Fibroblast of upper back skin (primary cell): ENCODE measurements around the gene EXOSC7.
A peak's percentile ranks its signal among the peaks of the same experiment; 100 is the strongest.
"Not testable (repeated sequence)": the region's sequence is repeated elsewhere in the genome, so short reads cannot be mapped to it uniquely, and the experiment has no call there.

ENCODE experiments used
- DNase-seq: peaks from one replicate; pipeline ENCODE4 v3.0.0-alpha.2; 2013

The EXOSC7 gene

DNA sequence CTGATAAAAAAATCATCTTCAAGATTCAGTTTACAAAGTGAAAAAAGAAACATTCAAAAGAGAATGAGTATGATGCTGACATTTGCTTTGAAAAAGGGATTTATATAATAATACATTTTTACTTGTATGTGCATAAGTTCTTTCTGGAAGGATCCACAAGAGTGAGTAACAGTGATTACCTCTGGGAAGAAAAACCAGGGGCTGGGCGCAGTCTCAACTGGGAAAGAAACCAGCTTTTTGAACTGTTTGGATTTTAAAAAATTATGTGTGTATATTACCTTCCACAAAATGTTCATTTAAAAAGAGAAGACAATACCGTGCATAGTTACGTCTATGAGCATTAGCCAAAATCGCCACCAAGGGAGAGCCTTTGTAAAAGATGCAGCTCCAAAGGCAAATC lies 51.4 kb downstream of the EXOSC7 start:
- no peak for DNase-seq

DNA sequence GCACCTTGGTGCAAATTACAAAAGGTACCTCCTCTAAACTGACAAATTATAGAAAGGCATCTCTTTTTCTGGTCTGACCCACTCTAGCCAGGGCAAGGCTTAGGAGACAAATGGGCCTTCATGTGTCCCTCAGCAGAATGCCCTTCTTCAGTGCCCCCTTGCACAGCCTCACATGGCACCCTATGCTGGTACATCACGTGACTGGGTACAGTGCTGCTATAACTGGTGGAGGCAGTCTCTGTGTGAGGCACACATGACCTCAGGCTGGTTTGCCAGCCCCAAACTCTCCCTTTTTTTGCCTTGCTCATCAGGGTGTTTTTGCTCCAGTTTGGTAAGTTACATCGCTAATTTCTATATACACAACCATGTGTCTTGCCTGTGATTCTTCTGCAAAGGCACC lies 53.2 kb downstream of the EXOSC7 start:
- DNase-seq: no peak

DNA sequence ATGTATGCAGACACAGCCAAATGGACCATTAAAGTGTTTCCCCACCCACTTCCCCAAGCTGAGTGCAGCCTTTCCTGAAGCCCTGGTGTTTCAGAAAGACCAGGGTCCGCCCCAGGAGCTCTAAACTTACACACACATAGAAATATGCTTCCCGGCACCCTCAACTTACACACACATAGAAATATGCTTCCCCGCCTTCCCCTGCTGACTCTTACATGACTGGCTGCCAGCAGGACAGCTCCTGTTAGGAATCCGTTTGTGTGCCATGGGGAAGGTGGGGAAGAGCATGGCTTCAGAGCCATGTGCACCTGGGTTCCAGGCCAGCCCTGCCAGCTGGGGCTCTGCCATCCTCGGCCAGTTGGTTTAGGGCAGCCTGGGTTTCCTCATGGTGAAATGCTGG lies 53.6 kb downstream of the EXOSC7 start:
- DNase-seq: peak; percentile 82

DNA sequence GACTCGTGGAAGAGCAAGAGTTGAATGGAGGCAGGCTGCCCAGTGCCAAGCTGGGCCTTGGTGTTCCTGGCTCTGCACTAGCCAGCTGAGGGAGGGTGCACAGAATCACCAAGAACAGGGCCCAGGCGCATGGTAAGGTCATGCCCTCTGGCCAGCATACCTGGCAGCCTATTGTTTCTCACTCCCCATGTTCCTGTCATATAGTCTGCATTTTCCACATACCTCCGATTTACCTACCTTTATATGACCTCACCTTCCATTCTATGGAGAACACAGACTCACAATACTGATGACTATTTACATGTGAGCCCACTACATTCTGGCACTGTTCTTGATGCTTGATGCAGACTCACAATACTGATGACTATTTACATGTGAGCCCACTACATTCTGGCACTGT lies 55.5 kb downstream of the EXOSC7 start:
- no peak for DNase-seq

DNA sequence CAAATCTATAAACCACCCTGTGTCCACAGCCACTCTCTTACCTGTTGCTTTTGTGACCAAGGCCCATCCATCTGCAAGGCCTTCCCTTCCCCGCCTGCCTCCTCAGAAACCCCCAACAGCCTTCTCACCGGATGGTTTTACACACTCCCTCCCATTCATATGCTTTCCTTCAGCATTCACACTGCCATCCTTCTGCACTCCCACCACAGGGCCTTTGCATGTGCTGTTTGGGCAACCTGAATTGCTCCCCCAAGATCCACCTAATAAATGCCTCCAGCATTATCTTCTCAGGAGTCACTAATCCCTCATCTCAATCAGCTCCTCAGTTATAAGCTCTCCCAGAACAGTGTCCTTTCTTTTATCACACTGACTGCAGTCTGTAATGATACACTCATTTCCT lies 56.1 kb downstream of the EXOSC7 start:
- DNase-seq: no peak

DNA sequence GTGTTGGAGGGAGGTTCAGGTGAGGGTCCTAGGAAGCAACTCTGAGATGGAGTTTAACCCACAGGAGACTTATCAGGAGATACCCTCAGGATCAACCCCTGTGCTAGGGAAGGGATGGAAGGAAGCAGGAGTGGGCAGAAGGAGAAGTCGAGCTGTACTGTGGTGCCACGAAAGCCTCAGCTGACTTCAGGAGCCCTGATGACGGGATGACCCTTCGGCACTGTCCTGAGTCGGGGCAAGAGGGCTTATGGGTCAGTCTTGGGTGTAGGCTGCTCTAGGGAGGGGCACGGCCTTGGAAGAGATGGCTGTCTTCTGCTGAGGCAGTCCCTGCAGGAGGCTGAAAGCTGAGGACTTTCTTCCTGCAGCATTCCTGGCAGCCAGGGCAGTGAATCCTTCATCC lies 57.7 kb downstream of the EXOSC7 start:
- DNase-seq: no peak

DNA sequence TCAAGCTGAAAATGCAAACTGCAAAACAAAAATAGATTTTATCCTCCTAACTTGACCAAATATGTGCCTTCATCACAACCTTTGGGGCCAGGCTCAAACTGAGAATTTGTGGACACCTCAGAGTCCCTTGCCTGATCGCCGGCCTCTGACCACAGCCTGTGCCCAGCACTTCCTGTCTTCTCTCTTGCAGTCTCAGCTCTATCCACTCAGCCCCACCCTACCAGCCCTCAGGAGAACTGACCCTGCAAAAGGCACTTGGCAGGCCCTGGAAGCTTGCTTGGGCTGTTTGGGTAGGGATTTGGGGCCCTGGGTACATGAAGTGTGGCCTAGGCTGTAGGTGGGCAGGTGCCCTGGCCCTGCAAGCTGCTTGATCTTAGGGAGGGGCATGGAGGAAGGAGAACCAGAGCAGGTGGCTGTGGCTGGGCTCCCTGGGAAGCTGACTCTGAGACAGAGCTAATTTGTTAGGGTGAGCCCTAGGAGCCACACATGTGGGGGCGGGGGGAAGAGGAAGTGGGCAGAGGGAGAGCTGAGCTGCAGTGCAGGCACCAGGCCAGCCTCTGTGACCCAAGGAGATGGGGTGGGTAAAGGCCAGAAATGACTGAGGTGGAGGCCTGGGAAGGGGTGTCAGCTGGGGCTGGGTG lies 58.7 kb downstream of the EXOSC7 start:
- no peak for DNase-seq

DNA sequence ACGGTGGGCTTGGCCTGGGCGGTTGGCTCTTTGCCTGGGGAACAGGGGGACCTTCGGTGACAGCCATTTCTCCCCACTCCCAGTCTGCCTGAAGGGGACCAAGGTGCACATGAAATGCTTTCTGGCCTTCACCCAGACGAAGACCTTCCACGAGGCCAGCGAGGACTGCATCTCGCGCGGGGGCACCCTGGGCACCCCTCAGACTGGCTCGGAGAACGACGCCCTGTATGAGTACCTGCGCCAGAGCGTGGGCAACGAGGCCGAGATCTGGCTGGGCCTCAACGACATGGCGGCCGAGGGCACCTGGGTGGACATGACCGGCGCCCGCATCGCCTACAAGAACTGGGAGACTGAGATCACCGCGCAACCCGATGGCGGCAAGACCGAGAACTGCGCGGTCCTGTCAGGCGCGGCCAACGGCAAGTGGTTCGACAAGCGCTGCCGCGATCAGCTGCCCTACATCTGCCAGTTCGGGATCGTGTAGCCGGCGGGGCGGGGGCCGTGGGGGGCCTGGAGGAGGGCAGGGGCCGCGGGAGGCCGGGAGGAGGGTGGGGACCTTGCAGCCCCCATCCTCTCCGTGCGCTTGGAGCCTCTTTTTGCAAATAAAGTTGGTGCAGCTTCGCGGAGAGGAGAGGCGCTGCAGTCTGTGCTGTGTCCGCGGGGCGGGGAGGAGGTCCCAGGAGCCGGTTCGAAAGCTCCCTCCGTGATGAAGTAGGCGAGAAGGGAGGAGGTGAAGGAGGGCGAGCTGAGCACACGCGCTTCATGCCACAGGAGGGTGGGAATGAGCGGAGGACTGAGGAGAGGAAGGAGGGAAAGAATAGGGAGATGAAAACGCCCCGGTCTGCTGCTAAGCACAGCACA lies 59.6 kb downstream of the EXOSC7 start:
- peak; percentile 39 for DNase-seq

DNA sequence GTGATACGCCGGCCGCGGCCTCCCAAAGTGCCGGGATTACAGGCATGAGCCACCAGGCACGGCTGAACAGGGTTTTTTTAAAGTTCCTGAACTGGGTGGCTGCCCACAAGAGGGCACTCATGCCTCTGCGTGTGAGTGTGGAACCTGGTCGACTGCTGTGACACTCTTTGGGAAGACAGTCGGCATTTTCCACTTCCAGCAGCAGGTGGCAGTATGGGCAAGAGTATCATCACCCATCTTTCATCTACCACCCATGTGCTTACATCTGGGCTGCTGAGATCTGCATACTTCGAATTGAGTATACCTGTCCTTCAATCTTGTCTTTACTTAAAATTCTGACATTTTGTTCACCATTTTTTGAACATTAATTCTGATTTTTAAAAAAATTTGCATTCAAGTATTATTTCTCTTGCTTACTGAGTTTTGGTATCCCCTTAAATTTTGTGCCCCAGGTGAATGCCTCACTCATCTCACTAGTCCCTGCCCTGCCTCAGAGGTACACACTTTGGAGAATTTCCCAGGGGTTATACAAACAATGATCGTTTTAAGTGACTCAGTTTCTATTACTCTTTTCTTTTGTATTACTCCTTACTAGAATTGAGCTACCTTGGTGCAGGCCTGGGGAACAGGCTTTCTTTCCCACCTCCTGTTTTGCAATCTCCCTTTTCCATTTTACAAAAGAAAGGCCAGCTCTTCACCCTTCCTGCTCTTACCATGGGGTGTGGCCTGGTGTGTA lies 61.8 kb downstream of the EXOSC7 start:
- peak; percentile 93 for DNase-seq

DNA sequence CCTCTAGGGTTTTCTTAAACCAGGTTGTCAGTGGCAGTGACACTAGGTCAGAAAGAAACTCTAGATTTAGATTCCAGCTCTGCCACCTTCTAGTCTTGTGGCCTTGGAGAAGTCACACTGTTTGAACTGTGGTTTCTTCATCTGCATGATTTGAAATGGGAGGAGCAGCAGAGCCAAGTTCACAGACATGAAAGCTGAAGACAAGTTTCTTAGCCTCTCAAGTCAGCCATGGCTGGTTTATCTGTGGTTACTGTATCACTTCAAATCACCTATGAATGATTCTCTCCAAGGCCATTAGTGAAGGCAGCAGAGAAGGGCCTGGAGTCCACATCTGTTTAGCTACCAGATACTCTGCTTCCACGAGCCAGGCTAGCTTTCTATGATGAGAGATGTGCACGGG lies 65.6 kb downstream of the EXOSC7 start:
- no peak for DNase-seq

DNA sequence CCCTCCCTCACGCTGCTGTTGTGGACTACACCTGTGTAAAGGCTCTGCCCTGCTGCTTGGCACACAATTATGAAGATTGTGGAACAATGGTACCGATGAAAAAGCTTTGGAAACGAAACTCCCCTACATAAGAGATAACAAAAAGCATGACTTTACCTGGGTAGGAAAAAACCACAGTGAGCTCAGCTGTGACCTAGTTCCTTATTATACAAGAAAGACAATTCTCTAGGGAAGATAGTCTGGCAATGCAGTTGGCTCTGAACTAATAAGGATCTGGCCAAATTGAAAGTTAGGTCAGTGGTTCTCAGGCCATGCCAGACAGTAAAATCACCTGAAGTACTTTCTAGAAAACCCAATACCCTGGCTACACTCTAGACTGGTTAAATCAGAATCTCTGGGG lies 66.1 kb downstream of the EXOSC7 start:
- DNase-seq: no peak

DNA sequence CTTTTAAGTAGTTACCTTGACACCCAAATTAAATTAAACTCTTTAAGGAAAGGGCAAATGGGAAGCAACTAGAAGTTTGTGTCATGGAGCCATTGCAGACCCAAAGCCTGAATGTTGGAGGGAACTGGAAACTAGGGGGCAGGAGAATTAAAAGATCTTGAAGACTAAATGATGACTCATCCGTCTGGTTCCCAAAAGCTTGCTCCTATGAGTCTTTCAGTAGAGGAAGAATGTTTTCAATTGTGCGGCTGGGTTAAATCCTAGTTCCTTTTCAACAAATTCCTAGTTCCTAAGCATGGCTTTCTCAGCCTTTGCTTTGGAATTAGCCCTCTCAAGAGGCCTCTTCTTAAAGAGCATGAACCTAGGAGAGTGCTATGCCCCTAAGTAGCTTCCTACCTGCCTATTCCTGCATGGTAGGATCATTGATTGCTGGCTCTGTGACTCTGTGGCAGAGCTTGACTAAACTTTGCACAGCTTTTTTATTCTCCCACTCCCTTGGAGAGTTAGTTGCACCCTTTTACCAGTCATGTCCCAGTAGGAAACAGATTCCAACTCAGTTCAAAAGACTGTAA lies 67.8 kb downstream of the EXOSC7 start:
- peak; percentile 94 for DNase-seq

DNA sequence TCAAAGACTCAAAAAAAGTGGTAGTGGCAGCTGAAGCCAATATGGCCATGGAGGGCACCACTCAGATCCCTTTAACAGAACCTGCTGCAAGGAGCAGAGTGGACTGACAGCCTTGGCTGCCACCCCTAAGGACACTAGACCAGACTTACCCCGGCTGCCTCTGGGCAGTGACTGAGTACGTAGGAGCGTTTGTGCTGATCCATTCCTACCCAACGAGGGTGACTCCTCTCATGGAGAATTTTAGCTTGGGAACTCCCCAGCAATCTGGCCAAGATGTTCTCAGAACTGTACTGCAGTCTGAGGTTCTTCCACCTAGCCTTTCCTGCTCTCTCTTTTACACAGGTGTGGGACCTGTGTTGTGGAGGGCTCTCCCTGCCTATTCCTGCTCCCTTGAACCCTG lies 72.2 kb downstream of the EXOSC7 start:
- DNase-seq: no peak

DNA sequence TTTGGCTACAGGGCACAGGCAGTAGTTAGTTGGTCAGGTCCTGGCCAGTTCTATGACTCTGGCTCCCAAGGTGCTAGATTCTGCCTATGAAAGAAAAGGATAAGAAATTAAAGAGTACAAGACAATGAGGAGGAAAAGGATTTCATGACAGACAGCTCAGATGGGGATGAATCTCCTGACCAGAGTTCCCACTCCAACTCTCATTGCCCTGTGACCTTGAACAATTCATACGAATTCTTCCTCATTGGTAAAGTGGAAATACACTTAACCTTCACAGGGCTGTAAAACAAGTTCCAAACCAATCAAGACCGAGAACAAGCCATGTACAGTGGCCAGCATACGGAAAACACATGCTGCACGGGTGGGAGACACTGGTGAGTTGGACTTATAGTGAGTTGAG lies 73.8 kb downstream of the EXOSC7 start:
- no peak for DNase-seq

DNA sequence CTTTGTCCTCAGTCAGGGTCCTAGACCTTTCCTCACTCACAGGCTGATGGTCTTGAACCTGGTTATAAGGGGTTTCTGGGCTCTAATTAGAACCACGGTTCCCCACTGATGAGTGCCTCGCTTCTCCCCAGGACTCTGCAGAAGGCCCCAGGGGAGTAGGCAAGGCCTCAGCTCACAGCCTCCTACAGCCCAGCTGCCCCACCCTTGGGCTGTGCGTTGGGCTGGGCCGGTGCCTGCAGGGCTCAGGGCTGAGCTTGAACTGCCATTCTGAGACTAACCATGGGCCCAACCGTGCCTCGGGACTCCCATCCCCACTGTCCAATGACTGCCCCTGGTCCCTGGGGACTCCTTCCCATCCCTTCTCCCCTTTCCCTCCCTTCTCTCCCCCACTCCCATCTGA lies 75.6 kb downstream of the EXOSC7 start:
- DNase-seq: no peak

DNA sequence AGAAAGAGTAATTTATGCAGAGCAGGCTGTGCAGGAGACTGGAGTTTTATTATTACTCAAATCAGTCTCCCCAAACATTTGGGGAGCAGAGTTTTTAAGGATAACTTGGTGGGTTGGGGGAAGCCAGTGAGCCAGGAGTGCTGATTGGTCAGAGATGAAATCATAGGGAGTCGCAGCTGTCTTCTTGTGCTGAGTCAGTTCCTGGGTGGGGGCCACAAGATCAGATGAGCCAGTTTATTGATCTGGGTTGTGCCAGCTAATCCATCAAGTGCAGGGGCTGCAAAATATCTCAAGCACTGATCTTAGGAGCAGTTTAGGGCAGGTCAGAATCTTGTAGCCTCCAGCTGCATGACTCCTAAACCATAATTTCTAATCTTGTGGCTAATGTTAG lies 77.8 kb downstream of the EXOSC7 start:
- DNase-seq: not testable (repeated sequence)

DNA sequence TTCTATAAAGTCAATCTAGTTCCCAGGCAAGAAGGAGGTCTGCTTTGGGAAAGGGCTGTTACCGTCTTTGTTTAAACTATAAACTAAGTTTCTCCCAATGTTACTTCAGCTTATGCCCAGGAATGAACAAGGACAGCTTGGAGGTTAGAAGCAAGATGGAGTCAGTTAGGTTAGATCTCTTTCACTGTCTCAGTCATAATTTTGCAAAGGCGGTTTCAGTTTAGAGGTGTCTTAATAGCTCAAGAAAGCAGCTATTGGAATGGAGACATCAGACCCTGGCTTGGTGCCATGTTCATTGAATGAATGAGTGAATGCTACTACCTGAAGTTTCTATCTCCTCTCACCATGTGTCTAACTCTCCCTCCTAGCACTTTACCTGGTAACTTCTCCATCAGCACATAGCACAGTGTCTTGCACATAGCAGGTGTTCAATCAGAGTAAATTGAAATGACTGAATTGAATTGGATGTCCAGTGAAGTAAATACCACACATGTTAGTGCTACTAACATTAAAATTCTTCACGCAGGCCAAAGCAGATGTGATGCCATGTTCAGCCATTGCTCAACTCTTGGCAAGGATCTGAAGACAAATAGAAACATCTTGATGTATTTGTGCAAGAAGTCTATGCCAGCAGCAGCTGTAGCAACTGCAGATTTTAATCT lies 78.3 kb downstream of the EXOSC7 start:
- DNase-seq: peak; percentile 76

DNA sequence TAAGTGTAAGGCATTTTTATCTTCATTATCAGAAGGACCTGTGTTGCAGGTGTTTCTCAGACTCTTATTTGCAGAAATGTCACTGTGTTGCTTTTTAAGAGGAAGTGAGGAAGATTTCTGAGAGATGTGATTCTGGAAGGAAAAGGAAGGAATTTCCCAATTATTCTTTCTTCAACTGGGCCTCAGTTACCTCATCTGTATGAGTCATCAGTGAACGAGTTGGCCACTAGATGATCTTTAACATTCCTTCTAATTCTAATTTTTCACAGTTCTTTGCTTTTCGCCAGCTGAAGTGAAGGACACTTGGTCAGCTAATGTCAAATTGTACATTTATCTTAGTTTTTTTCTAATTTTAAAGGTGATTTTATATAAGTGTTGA lies 79.0 kb downstream of the EXOSC7 start:
- peak; percentile 81 for DNase-seq

DNA sequence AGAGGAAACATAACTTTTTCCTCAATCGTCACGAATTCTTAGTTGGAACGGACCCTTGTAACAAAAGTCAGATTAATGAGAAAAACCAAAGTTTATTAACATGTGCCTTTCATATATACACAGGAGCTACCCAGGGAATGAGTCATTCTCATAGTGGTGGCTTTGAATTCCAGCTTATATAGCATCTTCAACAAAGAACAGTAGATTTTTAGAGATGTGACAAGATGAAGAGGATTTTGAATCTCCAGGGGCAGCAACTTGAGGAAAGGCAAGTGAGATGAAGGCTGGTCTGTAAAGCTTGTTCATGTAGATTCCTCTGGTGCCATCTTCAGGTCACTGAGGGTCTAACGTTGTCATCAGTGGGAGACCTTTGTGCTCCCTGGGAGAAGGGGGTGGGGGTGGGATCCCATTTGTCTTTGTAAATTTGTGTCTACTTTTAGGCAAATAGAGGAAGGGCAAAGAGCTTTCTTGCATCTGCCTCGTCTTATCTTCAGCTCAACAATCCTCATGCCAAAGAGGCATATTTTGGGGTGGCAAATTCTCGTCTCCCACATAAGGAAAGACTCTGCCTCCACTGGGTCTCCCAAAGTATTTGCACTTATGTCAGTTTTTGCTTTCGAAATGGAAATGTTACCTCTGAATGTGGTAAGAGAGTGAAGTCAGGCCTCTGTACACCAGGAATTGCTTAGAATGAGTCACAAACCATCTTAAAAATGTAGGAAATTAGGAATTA lies 79.5 kb downstream of the EXOSC7 start:
- peak; percentile 84 for DNase-seq

DNA sequence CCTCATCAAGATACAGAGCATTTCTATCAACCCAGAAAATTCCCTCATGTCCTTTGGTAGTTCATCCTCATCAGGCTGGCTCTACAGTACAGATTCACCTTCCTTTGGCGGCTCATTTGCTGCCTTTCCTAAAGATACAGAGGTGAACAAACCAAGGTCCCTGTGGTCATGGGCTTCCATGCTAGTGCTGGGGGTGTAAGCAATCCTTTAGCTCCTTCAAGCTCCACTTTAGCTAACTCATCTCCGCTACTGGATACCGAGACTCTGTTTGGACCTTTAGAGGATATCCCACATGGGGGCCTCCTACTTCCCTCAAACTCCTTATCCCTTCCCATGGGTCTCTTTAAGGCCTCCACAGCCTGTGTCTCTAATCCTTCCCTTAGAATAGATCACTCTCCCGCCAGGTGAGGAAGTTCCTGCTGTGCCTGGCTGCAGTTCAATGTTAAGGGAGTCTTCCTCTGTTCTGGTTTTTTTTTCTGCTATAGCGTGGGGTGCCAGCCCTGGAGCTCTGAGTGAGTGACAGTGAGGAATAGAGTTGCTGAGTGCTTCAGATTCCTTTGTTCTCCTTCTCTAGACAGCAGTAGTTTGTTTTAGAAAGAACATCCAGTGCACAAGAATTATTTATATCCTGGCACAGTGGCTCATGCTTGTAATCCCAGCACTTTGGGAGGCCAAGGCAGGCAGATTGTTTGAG lies 80.7 kb downstream of the EXOSC7 start:
- DNase-seq: peak; percentile 31

DNA sequence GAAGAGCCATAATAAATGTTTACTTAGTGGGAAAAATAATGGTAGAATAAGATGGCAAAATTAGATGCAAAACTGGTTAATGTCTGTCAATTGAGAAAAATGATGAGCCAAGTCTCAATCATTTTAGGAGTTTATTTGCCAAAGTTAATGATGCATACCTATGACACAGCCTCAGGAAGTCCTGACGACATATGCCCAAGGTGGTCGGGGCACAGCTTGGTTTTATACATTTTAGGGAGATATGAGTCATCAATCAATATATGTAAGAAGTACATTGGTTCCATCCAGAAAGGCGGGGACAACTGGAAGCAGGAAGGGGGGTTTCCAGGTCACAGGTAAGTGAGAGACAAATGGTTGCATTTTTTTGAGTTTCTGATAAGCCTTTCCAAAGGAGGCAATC lies 81.5 kb downstream of the EXOSC7 start:
- no peak for DNase-seq

DNA sequence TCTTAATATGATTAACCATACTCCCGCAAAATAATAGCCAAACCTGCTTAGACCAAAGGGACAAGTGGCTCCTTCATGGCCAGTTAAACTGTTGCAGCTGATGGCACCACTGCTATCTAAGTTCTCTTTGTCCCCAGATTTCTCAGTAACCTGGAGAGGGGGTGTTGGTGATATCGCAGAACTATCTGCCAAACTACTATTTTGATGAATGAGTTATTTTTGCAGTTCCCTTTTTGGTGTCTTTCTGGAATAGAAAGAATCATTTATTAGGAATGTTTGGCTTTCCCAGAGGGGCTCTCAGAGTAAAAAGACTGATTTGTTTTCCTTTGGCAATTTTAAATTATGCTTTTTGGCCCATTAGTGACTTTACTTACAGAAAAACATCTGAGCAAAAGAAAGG lies 83.1 kb downstream of the EXOSC7 start:
- no peak for DNase-seq
